GM18867 (cell line): Measurements from ENCODE around the gene SRRT.
"Not testable (repeated sequence)": the region's sequence is repeated elsewhere in the genome, so short reads cannot be mapped to it uniquely, and the experiment has no call there.

Source experiments
- ATAC-seq: cut with Tn5 transposase; IDR thresholded peaks from one replicate; pipeline ENCODE4 v1.9.1; 2021; ENCODE audit warnings: mild to moderate bottlenecking, moderate library complexity; ENCODE audit not compliant: unreplicated experiment

SRRT gene

DNA sequence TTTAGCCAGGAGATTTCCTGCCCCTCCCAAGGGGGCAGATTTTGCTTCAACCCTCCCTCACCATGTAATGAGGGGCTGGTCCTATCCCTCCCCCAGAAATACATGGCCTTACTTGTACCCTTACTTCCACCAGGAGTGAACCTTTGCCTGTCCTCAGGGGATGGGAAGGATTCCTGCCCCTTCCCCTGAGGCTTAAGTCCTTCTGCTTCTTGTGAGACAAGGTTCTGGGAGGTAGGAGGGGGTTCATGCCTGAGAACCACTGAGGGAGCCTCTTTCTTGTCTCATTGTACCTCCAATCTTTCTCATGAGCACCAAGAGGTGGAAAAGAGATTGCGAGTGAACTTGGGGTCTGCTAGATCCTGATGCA lies 54.9 kb downstream of the SRRT start:
- ATAC-seq, result no peak

GRCh38 chr7:100933734-100934133 lies 58.8 kb downstream of the SRRT start:
- no peak for ATAC-seq

- ATAC-seq, result not testable (repeated sequence)
Measured at GRCh38 chr7:100935381-100935780, 60.5 kb downstream of the SRRT start.

- not testable (repeated sequence) for ATAC-seq
Measured at GRCh38 chr7:100936167-100936566, 61.3 kb downstream of the SRRT start.
